AG04450 (cell line): ENCODE measurements around the gene VSTM2L. TPM values are rescaled to one million over a fixed set of nuclear protein-coding genes. Genes with fewer than 3 reads are reported as not detected.

ENCODE experiments used
- CTCF ChIA-PET: fragments of 300-600, 350-600 bp; formaldehyde crosslinking; extraction: SDS; loops from one replicate; lab custom pipeline; 2022; ENCODE audit warnings: antibody characterized with exemption, inconsistent platforms; lab: Charles Lee
- POLR2A ChIA-PET: fragments of 350-600 bp; formaldehyde crosslinking; extraction: SDS; loops from one replicate; lab custom pipeline; 2021; ENCODE audit warnings: antibody characterized with exemption, inconsistent platforms; lab: Yijun Ruan, JAX
- DNase-seq: peaks from one replicate; pipeline ENCODE4 v3.0.0-alpha.2; 2011; ENCODE audit warnings: low read depth, low spot score
- H3K27ac ChIP-seq: one replicate; pipeline ENCODE4 v1.5.1; 2012; ENCODE audit warnings: low read depth, low read length, control low read depth
- H3K27me3 ChIP-seq: one replicate; pipeline ENCODE4 v1.6.0; 2012; ENCODE audit warnings: low read length; ENCODE audit not compliant: control insufficient read depth, insufficient read depth
- H3K4me3 ChIP-seq: 2 replicates; pipeline ENCODE4 v1.5.1; 2011; ENCODE audit warnings: mild to moderate bottlenecking, low read depth, low read length, control low read depth
- H3K9me3 ChIP-seq: 2 replicates; pipeline ENCODE4 v1.5.1; 2012; ENCODE audit warnings: low read length; ENCODE audit not compliant: control insufficient read depth, insufficient read depth
- polyA plus RNA-seq: library from polyadenylated mRNA; depleted of rRNA; stranded (reverse); fragments of >200 nt; gene quantifications from 2 replicates; pipeline ENCODE4 v1.2.3, GENCODE V29; 2011
- TF ChIP-seq, protein P1 (sequence below): IDR thresholded peaks from 2 replicates; pipeline ENCODE4 v1.5.1; 2011; ENCODE audit warnings: low read depth, low read length, control low read depth, inconsistent platforms

The VSTM2L gene
- polyA plus RNA-seq, 1 experiment, result 0.25 TPM

DNA sequence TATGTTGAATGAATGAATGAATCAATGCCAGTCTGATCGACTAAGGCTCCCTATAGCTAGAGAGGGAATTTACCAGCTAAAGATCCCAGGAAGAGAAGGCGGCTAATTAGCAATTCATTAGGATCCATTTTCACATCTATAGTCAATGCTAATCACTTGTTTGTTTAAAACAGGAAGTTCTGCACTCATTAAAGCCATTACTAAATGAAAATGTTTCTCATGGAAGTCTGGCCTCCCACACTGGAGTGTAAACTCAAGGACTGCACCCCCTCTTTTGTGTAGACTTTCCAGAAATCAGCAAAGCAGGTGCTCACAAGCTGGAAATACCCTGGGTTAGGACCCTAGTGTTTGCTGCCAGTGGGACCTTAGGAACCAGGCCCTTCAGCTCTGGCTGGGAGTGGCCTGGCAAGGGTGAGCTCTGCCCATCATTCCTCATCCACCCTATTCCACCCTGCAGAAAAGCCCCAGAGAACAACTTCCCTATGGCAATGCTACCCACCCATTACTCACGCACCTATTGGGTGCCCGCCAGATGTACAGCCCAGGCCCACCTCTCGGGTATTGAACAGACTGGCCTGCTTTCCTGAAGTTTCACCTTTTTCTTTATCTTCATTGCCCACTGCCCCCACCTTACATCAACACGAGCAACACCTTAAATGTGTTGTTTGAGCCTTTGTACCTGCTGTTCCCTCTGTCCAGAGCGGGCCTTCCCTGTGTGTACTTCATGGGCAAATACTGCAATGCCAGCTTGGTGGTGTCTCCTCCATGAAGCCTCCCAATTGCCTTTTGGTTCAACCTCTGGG lies 69.5 kb downstream of the VSTM2L start:
- no peak overlapping the region for H3K27ac ChIP-seq
- ChIA-PET POLR2A (interaction anchor here (0.5 to 0.6 kb wide), 2 partner anchors 90 to 241 kb away, joined by 3 read pairs; no protein-coding TSS in a partner anchor), CTCF (no interaction called here)
- H3K4me3 ChIP-seq, result no peak overlapping the region
- TF ChIP-seq, protein P1, sequence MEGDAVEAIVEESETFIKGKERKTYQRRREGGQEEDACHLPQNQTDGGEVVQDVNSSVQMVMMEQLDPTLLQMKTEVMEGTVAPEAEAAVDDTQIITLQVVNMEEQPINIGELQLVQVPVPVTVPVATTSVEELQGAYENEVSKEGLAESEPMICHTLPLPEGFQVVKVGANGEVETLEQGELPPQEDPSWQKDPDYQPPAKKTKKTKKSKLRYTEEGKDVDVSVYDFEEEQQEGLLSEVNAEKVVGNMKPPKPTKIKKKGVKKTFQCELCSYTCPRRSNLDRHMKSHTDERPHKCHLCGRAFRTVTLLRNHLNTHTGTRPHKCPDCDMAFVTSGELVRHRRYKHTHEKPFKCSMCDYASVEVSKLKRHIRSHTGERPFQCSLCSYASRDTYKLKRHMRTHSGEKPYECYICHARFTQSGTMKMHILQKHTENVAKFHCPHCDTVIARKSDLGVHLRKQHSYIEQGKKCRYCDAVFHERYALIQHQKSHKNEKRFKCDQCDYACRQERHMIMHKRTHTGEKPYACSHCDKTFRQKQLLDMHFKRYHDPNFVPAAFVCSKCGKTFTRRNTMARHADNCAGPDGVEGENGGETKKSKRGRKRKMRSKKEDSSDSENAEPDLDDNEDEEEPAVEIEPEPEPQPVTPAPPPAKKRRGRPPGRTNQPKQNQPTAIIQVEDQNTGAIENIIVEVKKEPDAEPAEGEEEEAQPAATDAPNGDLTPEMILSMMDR, result no peak
- no peaks in the 10 kb centered on the region for H3K9me3 ChIP-seq
- H3K27me3 ChIP-seq, result peaks cover 7% of the 10 kb centered on the region
- no peak for DNase-seq

DNA sequence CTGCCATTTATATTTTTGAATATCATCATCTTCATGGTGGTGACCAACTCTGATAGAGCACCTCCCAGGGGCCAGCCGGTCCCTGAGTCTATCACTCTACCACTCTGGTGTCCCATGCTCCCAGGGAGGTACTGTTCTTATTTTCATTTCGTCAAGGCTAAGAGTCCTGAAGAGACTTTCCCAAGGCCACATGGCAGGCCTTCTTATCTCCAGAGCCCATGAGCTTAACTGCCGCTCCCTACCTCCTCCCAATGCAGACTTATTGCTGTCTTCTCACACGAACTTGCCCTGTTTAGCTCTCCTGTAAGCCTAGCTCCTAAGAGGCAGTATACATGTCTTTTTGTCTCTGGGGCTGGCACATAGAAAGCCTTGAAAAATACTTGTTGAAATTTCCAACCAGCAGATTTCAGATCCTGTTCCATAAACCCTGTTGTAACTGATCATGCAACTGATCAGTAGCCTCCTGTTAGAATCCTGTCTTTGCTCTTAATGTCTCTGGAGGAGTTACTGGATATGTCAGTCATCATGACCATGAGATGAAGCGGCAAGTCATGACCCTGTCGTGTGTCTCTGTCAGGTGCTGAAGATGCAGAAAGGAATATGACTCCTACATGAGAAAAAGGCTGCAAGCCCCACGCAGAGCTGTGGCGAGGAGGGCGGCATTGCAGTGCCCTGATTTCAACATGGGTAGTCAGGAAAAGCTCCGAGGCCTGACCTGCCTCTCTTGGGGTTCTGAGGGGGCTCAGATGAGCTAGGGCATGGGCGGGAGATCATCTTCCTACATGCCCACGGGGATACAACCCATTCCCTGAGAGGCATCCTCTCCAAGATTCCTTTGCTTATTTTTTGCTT lies 70.4 kb downstream of the VSTM2L start:
- CTCF ChIA-PET, result interaction anchor here (1.5 kb wide), 1 partner anchor 781 kb away, joined by 3 read pairs; no protein-coding TSS in a partner anchor
- no peak overlapping the region for H3K27ac ChIP-seq
- peaks cover 8% of the 10 kb centered on the region for H3K27me3 ChIP-seq
- DNase-seq, result no peak
- POLR2A ChIA-PET, result no interaction called here
- H3K4me3 ChIP-seq, result no peak overlapping the region
- TF ChIP-seq, protein P1, result no peak
- no peaks in the 10 kb centered on the region for H3K9me3 ChIP-seq

DNA sequence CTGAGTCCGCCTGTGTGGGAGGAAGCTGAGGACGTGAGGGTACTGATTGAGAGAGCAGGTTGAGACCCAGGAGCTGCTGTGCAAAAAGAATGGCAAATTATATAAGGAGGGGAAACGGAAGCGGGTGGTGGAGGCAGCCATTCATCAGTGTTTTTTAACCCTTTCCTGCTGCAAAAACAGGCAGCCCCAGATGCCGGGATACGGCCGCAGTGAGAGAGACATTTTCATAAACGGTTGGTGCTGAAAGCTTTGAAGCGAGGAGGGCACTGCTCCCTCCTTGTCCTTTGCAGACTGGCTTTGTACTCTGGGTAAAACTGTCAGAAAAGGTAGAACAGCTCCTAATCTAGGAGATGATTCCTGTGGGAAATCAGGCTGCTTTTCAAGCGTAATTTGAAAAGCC lies 74.0 kb downstream of the VSTM2L start:
- Histone ChIP-seq H3K4me3 (no peak overlapping the region), H3K27ac (no peak overlapping the region), H3K9me3 (no peaks in the 10 kb centered on the region), H3K27me3 (peaks cover 3% of the 10 kb centered on the region)
- POLR2A ChIA-PET, result no interaction called here
- TF ChIP-seq, protein P1, result no peak
- DNase-seq, result no peak
- CTCF ChIA-PET, result no interaction called here

DNA sequence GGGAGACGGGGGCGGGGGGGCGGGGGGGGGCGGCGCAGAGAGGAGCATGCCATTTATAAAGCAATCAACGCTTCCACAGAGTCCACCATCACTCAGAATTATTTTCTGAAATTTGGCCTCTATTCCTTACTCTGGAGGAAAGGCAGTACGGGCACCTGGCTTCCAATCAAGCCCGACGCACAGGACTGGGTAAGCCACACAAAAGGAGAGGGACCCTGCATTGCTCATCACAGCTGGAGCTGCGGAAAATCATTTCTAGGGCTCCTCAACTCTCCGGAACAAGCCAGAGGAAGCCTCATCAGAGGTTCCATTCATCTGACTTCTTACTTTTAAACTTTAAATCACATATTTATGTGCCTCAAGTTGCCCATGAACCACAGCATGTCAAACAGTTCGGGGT lies 74.4 kb downstream of the VSTM2L start:
- CTCF ChIA-PET, result no interaction called here
- no peak for DNase-seq
- H3K27ac ChIP-seq, result no peak overlapping the region
- TF ChIP-seq, protein P1, result no peak
- POLR2A ChIA-PET, result no interaction called here
- H3K4me3 ChIP-seq, result no peak overlapping the region
- H3K27me3 ChIP-seq, result peaks cover 3% of the 10 kb centered on the region
- H3K9me3 ChIP-seq, result no peaks in the 10 kb centered on the region
